ENCODE measurements around the gene PBX2. TPM values are rescaled to one million over a fixed set of nuclear protein-coding genes. Genes with fewer than 3 reads are reported as not detected.

PBX2 gene
- total RNA-seq, 4 donors from 2014 or later = 42.9 to 70.1 (median 61.0) TPM

DNA sequence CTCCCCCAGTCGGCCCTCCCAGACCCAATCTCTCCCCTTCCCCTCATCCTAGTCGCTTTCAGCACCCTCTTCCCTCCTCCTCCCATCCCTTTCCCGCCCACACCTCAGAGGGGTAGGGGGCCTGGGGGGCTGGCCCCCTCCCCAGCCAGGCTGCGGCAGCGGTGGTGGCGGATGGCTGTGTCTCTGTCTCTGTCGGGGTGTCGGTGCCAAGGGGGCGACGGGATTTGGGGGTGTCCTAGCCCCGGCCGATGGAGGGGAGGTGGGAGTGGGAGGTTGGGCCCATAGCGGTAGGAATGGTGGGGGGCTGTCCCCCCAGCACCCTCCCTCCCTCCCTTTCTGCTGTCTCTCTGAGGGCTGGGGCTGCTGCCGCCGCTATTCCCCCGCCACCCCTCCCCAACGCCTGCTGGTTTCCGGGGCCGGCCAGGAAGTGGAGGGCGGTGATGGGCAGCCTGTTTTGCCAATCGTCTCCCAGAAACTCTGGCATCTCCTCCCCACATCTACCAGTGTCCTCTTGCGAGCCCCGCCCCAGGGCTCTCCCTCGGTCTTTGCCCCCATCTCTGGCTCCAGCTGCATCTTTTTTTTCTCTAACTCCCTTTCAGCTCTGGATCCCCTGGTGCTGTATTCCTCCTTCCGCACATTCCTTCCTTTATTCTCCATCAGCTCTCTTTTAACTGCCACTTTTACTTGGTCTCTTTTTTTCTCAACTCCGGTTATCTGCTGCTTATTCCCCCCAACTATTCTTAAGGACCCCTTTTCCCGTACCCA, 14.1 kb downstream of the PBX2 start, which contains the start of gene AGPAT1:
Gene AGPAT1 (minus strand): TSS at position 374 of the 765 bp plus-strand sequence. CDS start 4,588 bp downstream, outside the sequence.
- 0 to 1% methylated on average over 9 to 19 of the region's 27 CpGs for WGBS, 2 donors (ENCODE audit: low coverage in 1 of 2)
- ATAC-seq = peak; percentile 69
- TF ChIP-seq POLR2A (IDR thresholded peaks at IDR 0.05) (peak; percentile 36 to 52), POLR2AphosphoS5 (IDR thresholded peaks at IDR 0.05) (peak; percentile 70), EP300 (IDR thresholded peaks at IDR 0.05) (no peak)
- TF ChIP-seq, protein P1, sequence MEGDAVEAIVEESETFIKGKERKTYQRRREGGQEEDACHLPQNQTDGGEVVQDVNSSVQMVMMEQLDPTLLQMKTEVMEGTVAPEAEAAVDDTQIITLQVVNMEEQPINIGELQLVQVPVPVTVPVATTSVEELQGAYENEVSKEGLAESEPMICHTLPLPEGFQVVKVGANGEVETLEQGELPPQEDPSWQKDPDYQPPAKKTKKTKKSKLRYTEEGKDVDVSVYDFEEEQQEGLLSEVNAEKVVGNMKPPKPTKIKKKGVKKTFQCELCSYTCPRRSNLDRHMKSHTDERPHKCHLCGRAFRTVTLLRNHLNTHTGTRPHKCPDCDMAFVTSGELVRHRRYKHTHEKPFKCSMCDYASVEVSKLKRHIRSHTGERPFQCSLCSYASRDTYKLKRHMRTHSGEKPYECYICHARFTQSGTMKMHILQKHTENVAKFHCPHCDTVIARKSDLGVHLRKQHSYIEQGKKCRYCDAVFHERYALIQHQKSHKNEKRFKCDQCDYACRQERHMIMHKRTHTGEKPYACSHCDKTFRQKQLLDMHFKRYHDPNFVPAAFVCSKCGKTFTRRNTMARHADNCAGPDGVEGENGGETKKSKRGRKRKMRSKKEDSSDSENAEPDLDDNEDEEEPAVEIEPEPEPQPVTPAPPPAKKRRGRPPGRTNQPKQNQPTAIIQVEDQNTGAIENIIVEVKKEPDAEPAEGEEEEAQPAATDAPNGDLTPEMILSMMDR (IDR thresholded peaks at IDR 0.05) = no peak

DNA sequence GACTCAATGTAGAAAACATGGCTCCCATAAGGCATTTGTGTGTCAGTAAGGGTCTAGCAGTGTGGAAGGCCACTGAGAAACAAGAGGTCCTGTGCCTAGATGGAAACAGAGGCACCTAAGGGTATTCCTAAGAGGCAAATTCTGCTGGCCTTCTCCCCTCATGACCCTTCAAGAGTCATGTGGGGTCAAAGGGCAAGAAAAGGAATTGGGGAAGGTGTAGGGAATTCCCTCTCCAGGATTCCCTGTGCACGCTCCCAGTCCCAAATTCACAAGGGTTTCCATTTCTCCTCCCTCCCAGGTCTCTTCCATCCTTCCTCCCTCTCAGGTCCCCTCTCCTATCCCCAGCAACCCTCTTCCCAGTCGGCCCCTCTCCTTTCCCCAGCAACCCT, 14.7 kb downstream of the PBX2 start:
- TF ChIP-seq, protein P1 (IDR thresholded peaks at IDR 0.05) = no peak
- TF ChIP-seq POLR2A (IDR thresholded peaks at IDR 0.05) (no peak), POLR2AphosphoS5 (IDR thresholded peaks at IDR 0.05) (no peak), EP300 (IDR thresholded peaks at IDR 0.05) (no peak)
- Histone ChIP-seq H3K27me3 (no peaks in the 10 kb centered on the region), H3K4me3 (peak overlapping the region; percentile 62 to 83), H3K27ac (peak overlapping the region; percentile 89 to 98 (median 94)), H3K9me3 (no peaks in the 10 kb centered on the region), H3K36me3 (peaks cover 0 to 21% of the 10 kb centered on the region in 2 donors), H3K4me1 (peaks cover 0 to 64% (median 31%) of the 10 kb centered on the region in 3 donors)
- 8 to 25% methylated on average over 1 to 2 of the region's 2 CpGs for WGBS, 2 donors (ENCODE audit: low coverage in 1 of 2)
- no peak for ATAC-seq

More for the DNA sequence above, 14.1 kb downstream of the PBX2 start, which contains the start of gene AGPAT1:
- peak within 1 kb of the TSS; percentile 89 to 98 (median 94) for H3K27ac ChIP-seq
- no peaks in the 10 kb centered on the region for H3K27me3 ChIP-seq
- peaks cover 0 to 70% (median 31%) of the 10 kb centered on the region in 3 donors for H3K4me1 ChIP-seq
- H3K4me3 ChIP-seq = peak within 1 kb of the TSS; percentile 62 to 83
- H3K36me3 ChIP-seq = peaks cover 0 to 21% of the 10 kb centered on the region in 2 donors
- H3K9me3 ChIP-seq = no peaks in the 10 kb centered on the region

GRCh38 chr6:32174416-32174815, 15.6 kb downstream of the PBX2 start:
- Histone ChIP-seq H3K4me3 (no peak overlapping the region), H3K27me3 (no peaks in the 10 kb centered on the region), H3K9me3 (no peaks in the 10 kb centered on the region), H3K4me1 (peaks cover 0 to 55% (median 22%) of the 10 kb centered on the region in 3 donors), H3K27ac (peak overlapping the region in 2 of 4 donors; percentile 4 to 51), H3K36me3 (peaks cover 0 to 21% of the 10 kb centered on the region in 2 donors)
- 70 to 85% methylated on average over 1 of the region's 1 CpG for WGBS, 2 donors (ENCODE audit: low coverage in 1 of 2)
- TF ChIP-seq, protein P1 (IDR thresholded peaks at IDR 0.05) = no peak
- TF ChIP-seq EP300 (IDR thresholded peaks at IDR 0.05) = no peak
- TF ChIP-seq POLR2AphosphoS5 (IDR thresholded peaks at IDR 0.05) = no peak
- TF ChIP-seq POLR2A (IDR thresholded peaks at IDR 0.05) = no peak
- no peak for ATAC-seq

DNA sequence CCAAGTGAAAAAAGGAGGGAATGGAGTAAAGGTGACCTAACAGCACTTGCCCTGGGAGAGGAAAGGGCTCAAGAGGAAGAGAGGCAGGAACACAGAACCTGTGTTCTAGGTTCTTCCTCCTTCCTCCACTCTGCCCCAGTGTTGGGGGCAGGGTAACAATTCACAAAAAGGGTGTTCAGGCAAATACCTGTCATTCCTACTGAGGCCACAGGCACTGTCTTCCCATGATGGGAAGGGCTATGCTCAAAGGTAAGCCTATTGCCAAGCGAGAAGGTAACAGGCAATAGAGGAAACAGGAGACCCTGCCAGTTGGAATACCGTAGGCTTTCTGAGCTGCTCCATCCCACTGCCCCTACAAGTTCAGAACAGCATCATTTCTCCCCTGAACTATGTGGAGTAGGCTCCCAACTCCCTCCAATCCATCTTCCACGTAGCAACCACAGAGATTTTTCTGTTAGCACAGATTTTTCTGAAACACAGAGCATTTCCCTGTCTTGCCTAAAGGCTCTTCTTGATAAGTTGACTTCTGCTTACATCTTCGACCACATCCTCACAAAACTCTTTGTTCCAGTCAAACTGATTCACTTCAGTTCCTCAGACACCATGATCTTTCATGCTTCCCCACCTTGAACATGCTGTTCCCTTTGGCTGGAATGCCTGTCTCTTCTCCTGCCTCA, 16.8 kb downstream of the PBX2 start:
- H3K4me1 ChIP-seq = peaks cover 0 to 47% (median 15%) of the 10 kb centered on the region in 3 donors

More for the DNA sequence above, 16.8 kb downstream of the PBX2 start:
- Histone ChIP-seq H3K27ac (peak overlapping the region in 3 of 4 donors; percentile 7 to 51 (median 16)), H3K27me3 (no peaks in the 10 kb centered on the region), H3K36me3 (peaks cover 0 to 33% of the 10 kb centered on the region in 2 donors), H3K4me3 (no peak overlapping the region), H3K9me3 (no peaks in the 10 kb centered on the region)
- ATAC-seq = no peak
- WGBS, 2 donors (ENCODE audit: low coverage in 1 of 2) = 61 to 75% methylated on average over 3 to 4 of the region's 4 CpGs
- TF ChIP-seq EP300 (IDR thresholded peaks at IDR 0.05) = no peak
- TF ChIP-seq POLR2A (IDR thresholded peaks at IDR 0.05) = no peak
- no peak for TF ChIP-seq POLR2AphosphoS5 (IDR thresholded peaks at IDR 0.05)
- TF ChIP-seq, protein P1 (IDR thresholded peaks at IDR 0.05) = no peak
